Mesenchymal stem cell (in vitro differentiated cells and primary cell): ENCODE data around the gene SYNRG.
A peak's percentile ranks its signal among the peaks of the same experiment; 100 is the strongest.

ENCODE experiments used
- DNase-seq: peaks from one replicate; pipeline ENCODE4 v3.0.0-alpha.2; 2013
- H2AFZ ChIP-seq: one replicate; pipeline ENCODE4 v1.6.1; 2013; ENCODE audit warnings: low read depth, mild to moderate bottlenecking, control low read depth, inconsistent platforms, low read length, moderate library complexity
- H2AK5ac ChIP-seq: 2 replicates; pipeline ENCODE4 v1.6.1; 2013; ENCODE audit warnings: low read length, moderate library complexity, mild to moderate bottlenecking, inconsistent platforms; ENCODE audit not compliant: severe bottlenecking
- H2BK120ac ChIP-seq: one replicate; pipeline ENCODE4 v1.6.1; 2013; ENCODE audit warnings: low read depth, mild to moderate bottlenecking, inconsistent platforms, low read length, moderate library complexity
- H2BK12ac ChIP-seq, 2 experiments: one replicate each; pipeline ENCODE4 v1.6.1; 2013; ENCODE audit warnings: inconsistent platforms in 2 of 2, low read length in 2 of 2, mild to moderate bottlenecking in 2 of 2, moderate library complexity in 2 of 2, control low read depth in 1 of 2
- H2BK15ac ChIP-seq: one replicate; pipeline ENCODE4 v1.6.1; 2013; ENCODE audit warnings: mild to moderate bottlenecking, low read depth, inconsistent platforms; ENCODE audit not compliant: poor library complexity, severe bottlenecking
- H2BK5ac ChIP-seq: 2 replicates; pipeline ENCODE4 v1.6.1; 2013; ENCODE audit warnings: low read depth, mild to moderate bottlenecking, low read length, control low read depth, inconsistent platforms; ENCODE audit not compliant: poor library complexity, severe bottlenecking
- H3K14ac ChIP-seq, 2 experiments: one replicate each; pipeline ENCODE4 v1.6.1; 2013; ENCODE audit warnings: inconsistent platforms in 2 of 2, low read length in 2 of 2, control low read depth in 1 of 2, mild to moderate bottlenecking in 1 of 2, moderate library complexity in 1 of 2
- H3K18ac ChIP-seq, 2 experiments: one replicate each; pipeline ENCODE4 v1.6.1; 2013; ENCODE audit warnings: inconsistent platforms in 2 of 2, low read length in 2 of 2, control low read depth in 1 of 2, low read depth in 1 of 2, mild to moderate bottlenecking in 1 of 2
- H3K23ac ChIP-seq, 2 experiments: one replicate each; pipeline ENCODE4 v1.6.1; 2013; ENCODE audit warnings: inconsistent platforms in 2 of 2, low read length in 2 of 2, mild to moderate bottlenecking in 2 of 2, moderate library complexity in 2 of 2, control low read depth in 1 of 2
- H3K27ac ChIP-seq: 2 replicates; pipeline ENCODE4 v1.5.1; 2013; ENCODE audit warnings: mild to moderate bottlenecking, moderate library complexity, low read length, control low read depth, inconsistent platforms; ENCODE audit not compliant: poor library complexity, severe bottlenecking
- H3K27me3 ChIP-seq, 2 experiments: 2 replicates each; pipeline versions ENCODE4 v1.6.1 to v1.7.0; 2013; ENCODE audit warnings: low read length in 2 of 2, mild to moderate bottlenecking in 2 of 2, moderate library complexity in 2 of 2, control low read depth in 1 of 2, inconsistent platforms in 1 of 2; ENCODE audit not compliant: control insufficient read depth in 1 of 2, insufficient read depth in 1 of 2
- H3K36me3 ChIP-seq, 2 experiments: 2 replicates each; pipeline versions ENCODE4 v1.6.1 to v1.7.0; 2013; ENCODE audit warnings: low read length in 2 of 2, control low read depth in 1 of 2, inconsistent platforms in 1 of 2, low read depth in 1 of 2, mild to moderate bottlenecking in 1 of 2; ENCODE audit not compliant: insufficient read depth in 2 of 2, control insufficient read depth in 1 of 2
- H3K4ac ChIP-seq, 2 experiments: one replicate each; pipeline ENCODE4 v1.6.1; 2013; ENCODE audit warnings: inconsistent platforms in 2 of 2, low read length in 2 of 2, mild to moderate bottlenecking in 2 of 2, moderate library complexity in 2 of 2, control low read depth in 1 of 2, low read depth in 1 of 2
- H3K4me1 ChIP-seq: 2 replicates; pipeline ENCODE4 v1.6.1; 2013; ENCODE audit warnings: low read depth, low read length, control low read depth; ENCODE audit not compliant: control insufficient read depth, insufficient read depth
- H3K4me2 ChIP-seq: 2 replicates; pipeline ENCODE4 v1.6.1; 2013; ENCODE audit warnings: low read length, mild to moderate bottlenecking, inconsistent platforms; ENCODE audit not compliant: poor library complexity, severe bottlenecking
- H3K4me3 ChIP-seq, 2 experiments: 2 replicates each; pipeline versions ENCODE4 v1.5.1 to v1.7.0; 2013; ENCODE audit warnings: low read length in 2 of 2, mild to moderate bottlenecking in 2 of 2, control low read depth in 1 of 2, low read depth in 1 of 2; ENCODE audit not compliant: insufficient read depth in 1 of 2
- H3K79me1 ChIP-seq: replicated peaks from 2 replicates; pipeline ENCODE4 v1.6.1; 2013; ENCODE audit warnings: mild to moderate bottlenecking, control low read depth, low read length, inconsistent platforms; ENCODE audit not compliant: poor library complexity, severe bottlenecking
- H3K9ac ChIP-seq: 2 replicates; pipeline ENCODE4 v1.7.0; 2013; ENCODE audit warnings: mild to moderate bottlenecking, low read length, moderate library complexity
- H3K9me3 ChIP-seq: 2 replicates; pipeline ENCODE4 v1.7.0; 2013; ENCODE audit warnings: mild to moderate bottlenecking, low read length; ENCODE audit not compliant: control insufficient read depth
- H4K8ac ChIP-seq: one replicate; pipeline ENCODE4 v1.6.1; 2013; ENCODE audit warnings: inconsistent platforms, mild to moderate bottlenecking, low read length, moderate library complexity
- H4K91ac ChIP-seq: one replicate; pipeline ENCODE4 v1.6.1; 2013; ENCODE audit warnings: mild to moderate bottlenecking, low read length, inconsistent platforms
- WGBS: methylation state at CpG from one replicate; pipeline ENCODE4 v1.1.7; 2013; ENCODE audit warnings: mixed read lengths; 5-methylcytosine and 5-hydroxymethylcytosine counted together

The SYNRG gene

GRCh38 chr17:37643118-37643766 is 34.0 kb upstream of the SYNRG start, which contains the start of gene DDX52:
Gene DDX52, minus strand, starts transcription at chr17:37643446. Its CDS starts 26 bp downstream, at chr17:37643420.
- WGBS: under 1% methylated on average over 28 of the region's 43 CpGs
- H3K4ac ChIP-seq: peak within 1 kb of the TSS; percentile 24 to 84
- H3K23ac ChIP-seq: no peak within 1 kb of the TSS
- H2BK15ac ChIP-seq: peak within 1 kb of the TSS; percentile 73
- peaks cover 3 to 25% of the 10 kb centered on the region in 2 experiments for H3K36me3 ChIP-seq
- H3K4me1 ChIP-seq: no peaks in the 10 kb centered on the region
- peak; percentile 95 for DNase-seq
- peak within 1 kb of the TSS; percentile 76 to 92 for H3K4me3 ChIP-seq
- peak within 1 kb of the TSS; percentile 2 for H2BK120ac ChIP-seq
- H3K9ac ChIP-seq: peak within 1 kb of the TSS; percentile 98
- peak within 1 kb of the TSS; percentile 52 to 91 for H3K18ac ChIP-seq
- H3K27ac ChIP-seq: peak within 1 kb of the TSS; percentile 83
- H3K14ac ChIP-seq: peak within 1 kb of the TSS in 1 of 2 experiments; percentile 87
- peak within 1 kb of the TSS; percentile 2 for H2AK5ac ChIP-seq
- peak within 1 kb of the TSS; percentile 10 for H2BK5ac ChIP-seq
- peaks cover 0 to 31% of the 10 kb centered on the region in 2 experiments for H3K27me3 ChIP-seq
- H2AFZ ChIP-seq: peak within 1 kb of the TSS; percentile 93
- H3K79me1 ChIP-seq: no peaks in the 10 kb centered on the region
- no peak within 1 kb of the TSS for H4K91ac ChIP-seq
- no peaks in the 10 kb centered on the region for H3K9me3 ChIP-seq
- peak within 1 kb of the TSS in 1 of 2 experiments; percentile 49 for H2BK12ac ChIP-seq
- peak within 1 kb of the TSS; percentile 70 for H3K4me2 ChIP-seq
- peak within 1 kb of the TSS; percentile 98 for H4K8ac ChIP-seq

- Histone ChIP-seq H3K9me3 (no peaks in the 10 kb centered on the region), H3K23ac (no peak overlapping the region), H2AFZ (no peak overlapping the region), H3K79me1 (no peaks in the 10 kb centered on the region), H3K14ac (no peak overlapping the region), H3K27me3 (peaks cover 0 to 29% of the 10 kb centered on the region in 2 experiments), H2BK12ac (no peak overlapping the region), H2BK5ac (peak overlapping the region; percentile 10), H3K4me2 (peak overlapping the region; percentile 70), H3K4ac (peak overlapping the region in 1 of 2 experiments; percentile 84), H3K27ac (peak overlapping the region; percentile 83), H3K4me3 (peak overlapping the region; percentile 76 to 92), H2BK120ac (peak overlapping the region; percentile 2), H2BK15ac (no peak overlapping the region), H4K91ac (no peak overlapping the region), H3K9ac (peak overlapping the region; percentile 98), H2AK5ac (peak overlapping the region; percentile 2), H4K8ac (peak overlapping the region; percentile 98), H3K18ac (no peak overlapping the region), H3K4me1 (no peaks in the 10 kb centered on the region), H3K36me3 (peaks cover 3 to 31% of the 10 kb centered on the region in 2 experiments)
- WGBS: 6% methylated on average over 6 of the region's 7 CpGs
- peak; percentile 62 for DNase-seq
Observed at GRCh38 chr17:37642681-37643080, 33.5 kb upstream of the SYNRG start.

GRCh38 chr17:37640015-37640414 is 30.8 kb upstream of the SYNRG start:
- Histone ChIP-seq H3K4me3 (no peak overlapping the region), H4K91ac (no peak overlapping the region), H3K9me3 (no peaks in the 10 kb centered on the region), H3K4me2 (no peak overlapping the region), H3K18ac (no peak overlapping the region), H3K14ac (no peak overlapping the region), H3K9ac (no peak overlapping the region), H3K23ac (no peak overlapping the region), H4K8ac (no peak overlapping the region), H3K36me3 (peaks cover 11 to 51% of the 10 kb centered on the region in 2 experiments), H2BK120ac (no peak overlapping the region), H3K79me1 (peaks cover 2% of the 10 kb centered on the region), H2AFZ (no peak overlapping the region), H2AK5ac (no peak overlapping the region), H2BK15ac (no peak overlapping the region), H3K4ac (no peak overlapping the region), H2BK5ac (no peak overlapping the region), H3K27ac (no peak overlapping the region), H3K4me1 (no peaks in the 10 kb centered on the region), H3K27me3 (peaks cover 0 to 9% of the 10 kb centered on the region in 2 experiments), H2BK12ac (no peak overlapping the region)
- no peak for DNase-seq

- Histone ChIP-seq H3K79me1 (peaks cover 2% of the 10 kb centered on the region), H2BK12ac (no peak overlapping the region), H3K23ac (no peak overlapping the region), H4K8ac (no peak overlapping the region), H3K4me3 (no peak overlapping the region), H3K18ac (no peak overlapping the region), H3K9me3 (no peaks in the 10 kb centered on the region), H3K27me3 (no peaks in the 10 kb centered on the region), H2BK5ac (no peak overlapping the region), H2BK120ac (no peak overlapping the region), H3K4me1 (no peaks in the 10 kb centered on the region), H3K4ac (no peak overlapping the region), H3K9ac (no peak overlapping the region), H3K14ac (no peak overlapping the region), H3K27ac (no peak overlapping the region), H3K4me2 (no peak overlapping the region), H2BK15ac (no peak overlapping the region), H2AK5ac (no peak overlapping the region), H2AFZ (no peak overlapping the region), H4K91ac (no peak overlapping the region), H3K36me3 (peaks cover 21 to 62% of the 10 kb centered on the region in 2 experiments)
- DNase-seq: no peak
Observed at GRCh38 chr17:37637956-37638355, 28.7 kb upstream of the SYNRG start.
